ENCODE data around the gene MCC.

The MCC gene

GRCh38 chr5:113329981-113330380, 158.3 kb downstream of the MCC start:
- TF ChIP-seq, protein P1, sequence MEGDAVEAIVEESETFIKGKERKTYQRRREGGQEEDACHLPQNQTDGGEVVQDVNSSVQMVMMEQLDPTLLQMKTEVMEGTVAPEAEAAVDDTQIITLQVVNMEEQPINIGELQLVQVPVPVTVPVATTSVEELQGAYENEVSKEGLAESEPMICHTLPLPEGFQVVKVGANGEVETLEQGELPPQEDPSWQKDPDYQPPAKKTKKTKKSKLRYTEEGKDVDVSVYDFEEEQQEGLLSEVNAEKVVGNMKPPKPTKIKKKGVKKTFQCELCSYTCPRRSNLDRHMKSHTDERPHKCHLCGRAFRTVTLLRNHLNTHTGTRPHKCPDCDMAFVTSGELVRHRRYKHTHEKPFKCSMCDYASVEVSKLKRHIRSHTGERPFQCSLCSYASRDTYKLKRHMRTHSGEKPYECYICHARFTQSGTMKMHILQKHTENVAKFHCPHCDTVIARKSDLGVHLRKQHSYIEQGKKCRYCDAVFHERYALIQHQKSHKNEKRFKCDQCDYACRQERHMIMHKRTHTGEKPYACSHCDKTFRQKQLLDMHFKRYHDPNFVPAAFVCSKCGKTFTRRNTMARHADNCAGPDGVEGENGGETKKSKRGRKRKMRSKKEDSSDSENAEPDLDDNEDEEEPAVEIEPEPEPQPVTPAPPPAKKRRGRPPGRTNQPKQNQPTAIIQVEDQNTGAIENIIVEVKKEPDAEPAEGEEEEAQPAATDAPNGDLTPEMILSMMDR (IDR thresholded peaks at IDR 0.05; ENCODE audit: insufficient read depth, missing control alignments): no peak
- DNase-seq (ENCODE audit: insufficient read length, low spot score) (no peak), FAIRE-seq (no peak)

- no peak for DNase-seq (ENCODE audit: insufficient read length, low spot score)
- TF ChIP-seq, protein P1 (IDR thresholded peaks at IDR 0.05; ENCODE audit: insufficient read depth, missing control alignments): no peak
- FAIRE-seq: no peak
These were observed 163.2 kb downstream of the MCC start for GRCh38 chr5:113325054-113325453.

DNA sequence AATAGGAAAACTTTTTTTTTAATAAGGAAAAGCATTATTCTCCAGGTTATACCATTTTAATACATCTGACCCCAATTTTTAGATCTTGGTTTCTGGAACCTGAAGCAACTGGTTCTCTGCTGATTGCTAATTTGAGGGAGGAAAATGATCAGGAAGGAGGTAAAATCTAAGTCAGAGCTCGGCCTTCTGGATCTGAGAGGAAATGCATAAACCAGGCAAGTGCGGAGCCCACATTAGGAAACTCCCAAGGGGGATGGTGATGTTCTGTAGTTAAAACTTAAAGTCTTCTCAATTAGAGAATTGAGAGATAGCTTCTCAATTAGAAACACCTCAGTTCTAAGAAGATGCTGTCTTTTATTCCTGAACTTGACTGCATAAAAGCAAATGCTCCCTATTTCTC, 167.0 kb downstream of the MCC start:
- FAIRE-seq (no peak), DNase-seq (ENCODE audit: insufficient read length, low spot score) (no peak)
- TF ChIP-seq, protein P1 (IDR thresholded peaks at IDR 0.05; ENCODE audit: insufficient read depth, missing control alignments): no peak

GRCh38 chr5:113320273-113320780, 167.9 kb downstream of the MCC start:
- TF ChIP-seq, protein P1 (IDR thresholded peaks at IDR 0.05; ENCODE audit: insufficient read depth, missing control alignments): no peak
- DNase-seq (ENCODE audit: insufficient read length, low spot score): no peak
- no peak for FAIRE-seq

DNA sequence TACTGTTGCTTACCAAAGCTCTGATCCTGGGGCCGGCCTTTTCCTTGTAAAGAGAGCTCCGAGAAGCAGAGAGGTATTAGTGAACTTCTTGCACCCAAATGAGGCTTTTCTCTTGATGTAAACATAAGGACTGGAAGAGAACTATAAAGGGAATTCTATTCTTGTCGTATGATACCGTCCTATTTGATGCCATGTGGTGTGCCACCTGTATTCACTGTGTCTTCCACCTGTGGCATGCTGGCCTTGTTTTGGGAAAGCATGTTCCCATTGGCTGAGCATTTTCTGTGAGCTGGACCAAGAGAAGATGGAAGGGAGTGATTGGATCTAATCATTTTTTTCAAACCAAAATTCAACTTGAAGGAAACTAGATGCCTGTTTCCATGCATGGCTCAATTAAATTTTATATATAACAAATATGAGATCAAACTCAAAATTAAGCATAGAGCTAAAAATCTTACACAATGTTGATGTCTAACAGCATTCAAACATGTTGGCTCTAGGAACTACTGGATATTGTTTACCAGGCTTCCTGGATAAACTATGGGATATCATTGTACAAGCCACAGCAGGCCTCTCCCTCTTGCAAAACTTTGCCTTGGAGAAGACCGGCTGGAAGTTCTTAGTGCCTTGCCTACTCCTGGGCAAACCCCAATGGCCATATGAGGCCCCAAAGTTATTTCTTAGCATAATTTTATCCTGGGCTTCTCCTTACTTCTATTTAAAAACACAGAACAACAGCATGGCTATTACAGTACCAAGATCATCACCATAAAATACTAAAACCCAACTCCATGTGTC, 168.8 kb downstream of the MCC start:
- FAIRE-seq: no peak
- no peak for DNase-seq (ENCODE audit: insufficient read length, low spot score)
- TF ChIP-seq, protein P1 (IDR thresholded peaks at IDR 0.05; ENCODE audit: insufficient read depth, missing control alignments): no peak

- TF ChIP-seq, protein P1 (IDR thresholded peaks at IDR 0.05; ENCODE audit: insufficient read depth, missing control alignments): no peak
- no peak for DNase-seq (ENCODE audit: insufficient read length, low spot score)
- FAIRE-seq: no peak
These were observed 170.6 kb downstream of the MCC start for GRCh38 chr5:113317636-113318035.

DNA sequence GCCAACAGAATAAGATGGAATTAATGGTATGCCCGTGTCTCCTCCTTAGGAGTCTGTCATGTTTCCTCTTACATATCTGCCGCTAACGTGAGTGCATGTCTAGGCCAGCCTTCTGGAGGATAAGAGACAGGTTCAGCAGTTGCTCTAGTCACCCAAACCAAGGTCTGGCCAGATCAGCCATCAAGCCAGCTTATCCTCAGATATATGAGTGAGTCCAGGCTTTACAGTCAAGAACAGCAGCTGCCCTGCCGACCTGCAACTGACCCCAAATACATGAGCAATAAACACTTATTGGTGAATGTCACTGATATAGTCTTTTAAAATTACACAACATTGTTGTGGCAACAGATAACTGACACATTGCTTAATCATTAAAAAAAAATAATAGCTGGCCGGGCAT, 177.0 kb downstream of the MCC start:
- FAIRE-seq (no peak), DNase-seq (ENCODE audit: insufficient read length, low spot score) (no peak)
- TF ChIP-seq, protein P1 (IDR thresholded peaks at IDR 0.05; ENCODE audit: insufficient read depth, missing control alignments): no peak
